Naive thymus-derived CD8-positive, alpha-beta T cell (primary cell): Measurements from ENCODE around the gene TBCB. TPM values are rescaled to one million over a fixed set of nuclear protein-coding genes. Genes with fewer than 3 reads are reported as not detected.
"Not testable (repeated sequence)": the region's sequence is repeated elsewhere in the genome, so short reads cannot be mapped to it uniquely, and the experiment has no call there.

ENCODE experiments used
- ATAC-seq, 2 donors: fragments of 150-1000 bp; cut with Tn5 transposase in 1 of 2; sonication (Bioruptor Pico), chemical (Tn5 transposase) in 1 of 2; 1 replicate in 1 of 2; 2 replicates in 1 of 2; pipeline ENCODE4 v1.10.0; 2021; ENCODE audit warnings: mild to moderate bottlenecking in 2 of 2, moderate library complexity in 2 of 2
- POLR2A ChIA-PET: fragments of 350-600 bp; sonication (Branson Sonifier 250); formaldehyde crosslinking; loops from one replicate; lab custom pipeline; 2021; ENCODE audit warnings: antibody characterized with exemption; lab: Charles Lee
- DNase-seq, 10 donors: peaks; one replicate each; pipeline versions ENCODE4 v3.0.0 to v3.0.0-alpha.2; 2020 to 2022
- H3K27ac Mint-ChIP-seq, 10 donors: one replicate each; pipeline ENCODE4 v1.8.0; 2020 to 2022; ENCODE audit warnings: mild to moderate bottlenecking in 10 of 10, mixed read lengths in 10 of 10, moderate library complexity in 4 of 10, inconsistent platforms in 1 of 10
- H3K27me3 Mint-ChIP-seq, 5 donors: one replicate each; pipeline ENCODE4 v1.8.0; 2021 to 2022; ENCODE audit warnings: mixed read lengths in 5 of 5
- H3K36me3 Mint-ChIP-seq, 3 donors: one replicate each; pipeline ENCODE4 v1.8.0; 2020 to 2022; ENCODE audit warnings: mixed read lengths in 3 of 3, mild to moderate bottlenecking in 2 of 3, inconsistent platforms in 1 of 3
- H3K4me1 Mint-ChIP-seq, 4 donors: one replicate each; pipeline ENCODE4 v1.8.0; 2021 to 2022; ENCODE audit warnings: mixed read lengths in 4 of 4
- H3K4me3 Mint-ChIP-seq, 10 donors: one replicate each; pipeline ENCODE4 v1.8.0; 2020 to 2022; ENCODE audit warnings: mild to moderate bottlenecking in 10 of 10, mixed read lengths in 10 of 10, moderate library complexity in 6 of 10, inconsistent platforms in 1 of 10
- H3K9me3 Mint-ChIP-seq, 9 donors: one replicate each; pipeline ENCODE4 v1.8.0; 2020 to 2022; ENCODE audit warnings: mixed read lengths in 9 of 9, mild to moderate bottlenecking in 3 of 9, inconsistent platforms in 1 of 9, moderate library complexity in 1 of 9
- polyA plus RNA-seq, 3 donors: library from polyadenylated mRNA; unstranded; fragments of 300-500 nt; fragmentation: Illumina TruSeq; gene quantifications; one replicate each; pipeline ENCODE4 v1.2.3, GENCODE V29; 2021
- total RNA-seq, 8 experiments: library from RNA in 2 of 8; stranded (reverse) in 2 of 8; gene quantifications; one replicate each; pipeline ENCODE4 v1.2.3 and lab custom pipeline; 2021 to 2026

The TBCB gene
- total RNA-seq (100 to 1,000 TPM; 111 to 120 TPM), polyA plus RNA-seq (100 to 1,000 TPM; 169 to 208 (median 179) TPM), total RNA-seq (lab: John Stamatoyannopoulos, UW) (29.9 to 64.9 (median 58.2) reads per million in 6 experiments)

GRCh38 chr19:36115453-36116343 is at the start of gene TBCB:
TSS of gene TBCB (plus strand) at chr19:36115468. CDS start at chr19:36115561, 93 bp downstream.
- Mint-ChIP-seq H3K36me3 (peaks cover 0 to 45% (median 16%) of the 10 kb centered on the region in 3 donors), H3K4me1 (peaks cover 22 to 63% (median 55%) of the 10 kb centered on the region in 4 donors), H3K4me3 (peak within 1 kb of the TSS; percentile 83 to 99 (median 94)), H3K27me3 (peaks cover 0 to 4% (median 0%) of the 10 kb centered on the region in 5 donors), H3K9me3 (peaks cover 0 to 3% (median 0%) of the 10 kb centered on the region in 9 donors), H3K27ac (peak within 1 kb of the TSS; percentile 93 to 99 (median 98))
- ATAC-seq (peak; percentile 47), DNase-seq (peak in 5 of 10 donors; percentile 84 to 94 (median 91))
- POLR2A ChIA-PET: interaction anchor here (0.5 to 4.0 kb wide), 18 partner anchors 11 to 1118 kb away, joined by 3 to 42 read pairs (median 4); partner anchors contain the start of genes ALKBH6, CAPNS1, COX6B1 and PSENEN

- POLR2A ChIA-PET: no interaction called here
- peaks cover 0 to 7% (median 0%) of the 10 kb centered on the region in 3 donors for H3K36me3 Mint-ChIP-seq
- H3K27ac Mint-ChIP-seq: no peak overlapping the region
- DNase-seq (no peak), ATAC-seq (no peak)
- no peaks in the 10 kb centered on the region for H3K27me3 Mint-ChIP-seq
- no peak overlapping the region for H3K4me3 Mint-ChIP-seq
- H3K9me3 Mint-ChIP-seq: no peaks in the 10 kb centered on the region
- H3K4me1 Mint-ChIP-seq: no peaks in the 10 kb centered on the region
Observed at GRCh38 chr19:36067681-36068080, 47.6 kb upstream of the TBCB start.

- H3K4me3 Mint-ChIP-seq, H3K36me3 Mint-ChIP-seq, H3K27ac Mint-ChIP-seq, H3K4me1 Mint-ChIP-seq, H3K27me3 Mint-ChIP-seq, H3K9me3 Mint-ChIP-seq, DNase-seq, ATAC-seq, POLR2A ChIA-PET: not testable (repeated sequence)
Observed at GRCh38 chr19:36068810-36069499, 46.3 kb upstream of the TBCB start.

GRCh38 chr19:36072081-36072480 is 43.2 kb upstream of the TBCB start:
- POLR2A ChIA-PET: no interaction called here
- peaks cover 0 to 7% (median 0%) of the 10 kb centered on the region in 3 donors for H3K36me3 Mint-ChIP-seq

GRCh38 chr19:36073121-36073876 is 42.0 kb upstream of the TBCB start:
- Mint-ChIP-seq H3K27me3 (no peaks in the 10 kb centered on the region), H3K4me1 (no peaks in the 10 kb centered on the region), H3K4me3 (no peak overlapping the region), H3K9me3 (no peaks in the 10 kb centered on the region), H3K36me3 (peaks cover 0 to 5% (median 0%) of the 10 kb centered on the region in 3 donors), H3K27ac (no peak overlapping the region)
- POLR2A ChIA-PET: interaction anchor here (0.6 kb wide), 1 partner anchor 104 kb away, joined by 3 read pairs; no protein-coding TSS in a partner anchor
- DNase-seq (no peak), ATAC-seq (no peak)

More at GRCh38 chr19:36072081-36072480, 43.2 kb upstream of the TBCB start:
- no peaks in the 10 kb centered on the region for H3K27me3 Mint-ChIP-seq
- no peak overlapping the region for H3K4me3 Mint-ChIP-seq
- no peak overlapping the region for H3K27ac Mint-ChIP-seq
- H3K4me1 Mint-ChIP-seq: no peaks in the 10 kb centered on the region
- DNase-seq (no peak), ATAC-seq (no peak)
- no peaks in the 10 kb centered on the region for H3K9me3 Mint-ChIP-seq

- H3K4me3 Mint-ChIP-seq: no peak overlapping the region
- H3K4me1 Mint-ChIP-seq: no peaks in the 10 kb centered on the region
- ATAC-seq (no peak), DNase-seq (no peak)
- H3K27ac Mint-ChIP-seq: peak overlapping the region in 3 of 10 donors; percentile 9 to 57 (median 21)
- no peaks in the 10 kb centered on the region for H3K27me3 Mint-ChIP-seq
- H3K9me3 Mint-ChIP-seq: no peaks in the 10 kb centered on the region
- H3K36me3 Mint-ChIP-seq: peaks cover 0 to 3% (median 0%) of the 10 kb centered on the region in 3 donors
- POLR2A ChIA-PET: interaction anchor here (0.6 kb wide), 1 partner anchor 1802 kb away, joined by 11 read pairs; no protein-coding TSS in a partner anchor
Observed at GRCh38 chr19:36079389-36079945, 35.8 kb upstream of the TBCB start.

GRCh38 chr19:36081385-36081784 is 33.9 kb upstream of the TBCB start:
- H3K36me3 Mint-ChIP-seq: peaks cover 0 to 3% (median 0%) of the 10 kb centered on the region in 3 donors
- no peak overlapping the region for H3K4me3 Mint-ChIP-seq
- no peaks in the 10 kb centered on the region for H3K4me1 Mint-ChIP-seq
- no peak for ATAC-seq
- no peaks in the 10 kb centered on the region for H3K9me3 Mint-ChIP-seq
- H3K27ac Mint-ChIP-seq: no peak overlapping the region
- POLR2A ChIA-PET: no interaction called here
- DNase-seq: no peak
- no peaks in the 10 kb centered on the region for H3K27me3 Mint-ChIP-seq

- H3K36me3 Mint-ChIP-seq: peaks cover 0 to 3% (median 0%) of the 10 kb centered on the region in 3 donors
- H3K27ac Mint-ChIP-seq: no peak overlapping the region
- no peak for ATAC-seq
- H3K4me1 Mint-ChIP-seq: no peaks in the 10 kb centered on the region
- POLR2A ChIA-PET: interaction anchor here (0.5 kb wide), 1 partner anchor 1828 kb away, joined by 3 read pairs; no protein-coding TSS in a partner anchor
- no peak for DNase-seq
- no peaks in the 10 kb centered on the region for H3K27me3 Mint-ChIP-seq
- no peaks in the 10 kb centered on the region for H3K9me3 Mint-ChIP-seq
- H3K4me3 Mint-ChIP-seq: no peak overlapping the region
Observed at GRCh38 chr19:36081894-36082293, 33.4 kb upstream of the TBCB start.

- no peak for DNase-seq
- Mint-ChIP-seq H3K27ac (no peak overlapping the region), H3K27me3 (no peaks in the 10 kb centered on the region), H3K36me3 (peaks cover 0 to 3% (median 0%) of the 10 kb centered on the region in 3 donors), H3K9me3 (no peaks in the 10 kb centered on the region), H3K4me3 (no peak overlapping the region), H3K4me1 (no peaks in the 10 kb centered on the region)
- POLR2A ChIA-PET: no interaction called here
- no peak for ATAC-seq
Observed at GRCh38 chr19:36082916-36083315, 32.4 kb upstream of the TBCB start.

- Mint-ChIP-seq H3K4me3 (no peak overlapping the region), H3K36me3 (peaks cover 0 to 3% (median 0%) of the 10 kb centered on the region in 3 donors), H3K9me3 (no peaks in the 10 kb centered on the region), H3K4me1 (no peaks in the 10 kb centered on the region), H3K27me3 (no peaks in the 10 kb centered on the region), H3K27ac (no peak overlapping the region)
- POLR2A ChIA-PET: no interaction called here
- ATAC-seq (no peak), DNase-seq (no peak)
Observed at GRCh38 chr19:36084231-36085009, 30.8 kb upstream of the TBCB start.

GRCh38 chr19:36086326-36086725 is 28.9 kb upstream of the TBCB start:
- Mint-ChIP-seq H3K36me3 (peaks cover 0 to 3% (median 0%) of the 10 kb centered on the region in 3 donors), H3K27me3 (no peaks in the 10 kb centered on the region), H3K27ac (no peak overlapping the region), H3K4me1 (peaks cover 0 to 2% (median 0%) of the 10 kb centered on the region in 4 donors), H3K9me3 (no peaks in the 10 kb centered on the region), H3K4me3 (no peak overlapping the region)
- no peak for ATAC-seq
- no peak for DNase-seq
- POLR2A ChIA-PET: no interaction called here
